NB4 (cell line): Measurements from ENCODE around the gene TFAP2C.
"Not testable (repeated sequence)": the region's sequence is repeated elsewhere in the genome, so short reads cannot be mapped to it uniquely, and the experiment has no call there.

Source experiments
- DNase-seq: peaks from one replicate; pipeline ENCODE4 v3.0.0; 2010; ENCODE audit warnings: low read depth
- H3K4me3 ChIP-seq: one replicate; pipeline ENCODE4 v1.5.1; 2011; ENCODE audit warnings: mild to moderate bottlenecking, low read depth, low read length, moderate library complexity
- MYC ChIP-seq: IDR thresholded peaks from 2 replicates; pipeline ENCODE4 v1.6.1; 2011; ENCODE audit warnings: low read depth, low read length
- POLR2A ChIP-seq: IDR thresholded peaks from 2 replicates; pipeline ENCODE4 v1.6.1; 2011; ENCODE audit warnings: mild to moderate bottlenecking; ENCODE audit not compliant: insufficient read length; ENCODE audit errors: extremely low read depth
- TF ChIP-seq, protein P1 (sequence below): IDR thresholded peaks from 2 replicates; pipeline ENCODE4 v1.6.1; 2011; ENCODE audit warnings: low read depth, low read length
- TF ChIP-seq, protein P2 (sequence below): IDR thresholded peaks from one replicate; pipeline ENCODE4 v1.5.1; 2012; ENCODE audit warnings: low read depth, low read length

The TFAP2C gene

DNA sequence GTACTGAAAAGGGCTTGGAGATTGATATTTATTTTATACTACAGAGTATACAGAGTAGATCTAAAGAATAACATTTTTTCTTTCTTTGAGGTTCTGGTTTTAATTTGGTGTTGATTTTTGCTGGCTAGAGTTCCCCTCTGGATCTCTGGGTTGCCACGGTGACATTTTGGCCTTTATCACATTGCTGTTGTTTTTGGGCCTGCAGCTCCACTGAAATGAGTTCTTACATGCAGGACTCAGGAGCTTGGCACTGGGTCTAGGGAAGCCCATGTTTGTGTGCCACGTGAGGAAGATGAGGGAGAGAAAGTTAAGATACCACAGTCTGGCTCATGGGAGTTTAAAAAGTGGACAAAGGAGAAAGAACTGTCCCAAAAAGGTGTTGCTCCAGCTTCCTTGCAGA is 7.4 kb upstream of the TFAP2C start:
- TF ChIP-seq MYC (no peak), POLR2A (no peak)
- TF ChIP-seq, protein P1, sequence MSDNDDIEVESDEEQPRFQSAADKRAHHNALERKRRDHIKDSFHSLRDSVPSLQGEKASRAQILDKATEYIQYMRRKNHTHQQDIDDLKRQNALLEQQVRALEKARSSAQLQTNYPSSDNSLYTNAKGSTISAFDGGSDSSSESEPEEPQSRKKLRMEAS = no peak
- TF ChIP-seq, protein P2, sequence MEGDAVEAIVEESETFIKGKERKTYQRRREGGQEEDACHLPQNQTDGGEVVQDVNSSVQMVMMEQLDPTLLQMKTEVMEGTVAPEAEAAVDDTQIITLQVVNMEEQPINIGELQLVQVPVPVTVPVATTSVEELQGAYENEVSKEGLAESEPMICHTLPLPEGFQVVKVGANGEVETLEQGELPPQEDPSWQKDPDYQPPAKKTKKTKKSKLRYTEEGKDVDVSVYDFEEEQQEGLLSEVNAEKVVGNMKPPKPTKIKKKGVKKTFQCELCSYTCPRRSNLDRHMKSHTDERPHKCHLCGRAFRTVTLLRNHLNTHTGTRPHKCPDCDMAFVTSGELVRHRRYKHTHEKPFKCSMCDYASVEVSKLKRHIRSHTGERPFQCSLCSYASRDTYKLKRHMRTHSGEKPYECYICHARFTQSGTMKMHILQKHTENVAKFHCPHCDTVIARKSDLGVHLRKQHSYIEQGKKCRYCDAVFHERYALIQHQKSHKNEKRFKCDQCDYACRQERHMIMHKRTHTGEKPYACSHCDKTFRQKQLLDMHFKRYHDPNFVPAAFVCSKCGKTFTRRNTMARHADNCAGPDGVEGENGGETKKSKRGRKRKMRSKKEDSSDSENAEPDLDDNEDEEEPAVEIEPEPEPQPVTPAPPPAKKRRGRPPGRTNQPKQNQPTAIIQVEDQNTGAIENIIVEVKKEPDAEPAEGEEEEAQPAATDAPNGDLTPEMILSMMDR = no peak
- DNase-seq = no peak
- no peak overlapping the region for H3K4me3 ChIP-seq

DNA sequence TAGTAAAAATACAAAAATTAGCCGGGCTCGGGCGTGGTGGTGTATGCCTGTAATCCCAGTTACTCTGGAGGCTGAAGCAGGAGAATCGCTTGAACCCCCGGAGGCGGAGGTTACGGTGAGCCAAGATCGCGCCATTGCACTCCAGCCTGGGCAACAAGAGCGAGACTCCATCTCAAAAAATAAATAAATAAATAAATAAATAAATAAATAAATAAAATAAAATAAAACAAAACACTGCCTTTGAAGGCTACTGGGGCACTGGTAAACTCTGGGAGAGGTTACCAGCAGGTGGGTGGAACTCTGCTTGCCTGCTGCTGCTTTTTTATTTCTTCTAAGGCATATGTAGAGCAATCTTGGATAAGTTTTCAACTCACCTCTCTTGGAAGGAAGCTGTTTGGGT is 5.2 kb upstream of the TFAP2C start:
- DNase-seq, H3K4me3 ChIP-seq: not testable (repeated sequence)

DNA sequence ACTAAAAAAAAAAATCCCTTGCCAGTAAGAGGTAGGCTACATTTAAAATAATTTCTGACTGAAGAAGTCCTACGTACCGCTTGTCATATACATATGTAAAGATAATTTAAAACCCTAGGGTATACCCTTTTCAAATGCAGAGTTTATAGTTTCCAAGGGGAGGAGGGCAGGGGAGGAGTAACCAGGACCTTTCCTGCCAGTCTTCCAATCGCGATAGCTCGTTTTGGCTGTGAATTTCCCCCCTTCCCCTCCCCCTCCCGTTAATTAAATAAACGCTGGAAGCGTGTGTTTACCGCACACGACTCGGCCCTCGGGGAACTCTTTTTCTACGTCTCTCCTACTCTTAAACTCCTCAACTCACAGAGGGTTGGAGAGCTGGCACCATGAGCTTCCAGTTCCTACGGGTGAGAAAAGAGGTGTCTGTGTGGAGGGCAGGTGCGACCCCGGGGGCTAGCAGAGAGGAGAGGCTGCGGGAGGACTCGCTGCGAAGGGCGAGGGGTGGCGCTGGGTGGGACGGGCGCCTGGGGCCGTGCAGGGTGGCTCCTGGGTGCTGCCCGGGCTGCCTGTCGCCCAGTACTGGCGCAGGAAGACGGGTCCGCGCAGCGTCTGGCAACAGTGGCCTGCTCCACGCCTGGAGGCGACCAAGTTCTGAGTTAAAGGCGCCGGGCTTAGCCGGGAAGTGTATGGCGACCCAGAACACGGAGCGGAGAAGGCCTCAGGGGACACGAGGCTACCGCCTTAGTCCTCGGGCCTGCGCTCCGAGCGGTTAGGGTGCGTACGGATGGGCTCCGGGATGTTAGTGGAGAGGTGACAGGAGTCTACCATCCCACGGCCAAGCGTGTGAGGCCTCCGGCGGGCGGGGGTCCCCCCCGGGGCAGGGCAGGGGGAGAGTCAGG is 4.1 kb upstream of the TFAP2C start:
- no peak for DNase-seq
- no peak overlapping the region for H3K4me3 ChIP-seq
- TF ChIP-seq MYC (no peak), POLR2A (no peak)
- TF ChIP-seq, protein P2 = no peak
- TF ChIP-seq, protein P1 = no peak

DNA sequence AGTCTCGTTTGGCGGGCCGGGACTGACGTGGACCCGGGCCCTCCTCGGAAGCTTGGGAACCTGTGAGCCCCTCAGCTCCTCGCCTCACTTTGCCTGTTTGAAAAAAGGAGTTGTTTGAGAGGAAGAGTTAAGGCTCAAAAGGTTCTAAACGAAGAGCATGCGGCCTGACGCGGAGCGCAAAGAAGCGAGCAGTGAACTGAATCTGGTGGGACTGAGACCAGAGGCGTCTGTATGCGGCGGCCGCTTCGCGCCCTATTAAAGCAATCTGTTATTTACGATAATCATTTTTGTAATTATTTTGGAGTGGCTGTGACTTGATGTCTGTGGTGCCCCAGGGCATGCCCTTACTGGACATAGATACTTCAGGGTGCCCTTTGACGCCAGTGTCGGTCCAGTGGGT is 3.3 kb upstream of the TFAP2C start:
- TF ChIP-seq, protein P1 = no peak
- TF ChIP-seq, protein P2 = no peak
- TF ChIP-seq MYC (no peak), POLR2A (no peak)
- DNase-seq = no peak
- H3K4me3 ChIP-seq = no peak overlapping the region

DNA sequence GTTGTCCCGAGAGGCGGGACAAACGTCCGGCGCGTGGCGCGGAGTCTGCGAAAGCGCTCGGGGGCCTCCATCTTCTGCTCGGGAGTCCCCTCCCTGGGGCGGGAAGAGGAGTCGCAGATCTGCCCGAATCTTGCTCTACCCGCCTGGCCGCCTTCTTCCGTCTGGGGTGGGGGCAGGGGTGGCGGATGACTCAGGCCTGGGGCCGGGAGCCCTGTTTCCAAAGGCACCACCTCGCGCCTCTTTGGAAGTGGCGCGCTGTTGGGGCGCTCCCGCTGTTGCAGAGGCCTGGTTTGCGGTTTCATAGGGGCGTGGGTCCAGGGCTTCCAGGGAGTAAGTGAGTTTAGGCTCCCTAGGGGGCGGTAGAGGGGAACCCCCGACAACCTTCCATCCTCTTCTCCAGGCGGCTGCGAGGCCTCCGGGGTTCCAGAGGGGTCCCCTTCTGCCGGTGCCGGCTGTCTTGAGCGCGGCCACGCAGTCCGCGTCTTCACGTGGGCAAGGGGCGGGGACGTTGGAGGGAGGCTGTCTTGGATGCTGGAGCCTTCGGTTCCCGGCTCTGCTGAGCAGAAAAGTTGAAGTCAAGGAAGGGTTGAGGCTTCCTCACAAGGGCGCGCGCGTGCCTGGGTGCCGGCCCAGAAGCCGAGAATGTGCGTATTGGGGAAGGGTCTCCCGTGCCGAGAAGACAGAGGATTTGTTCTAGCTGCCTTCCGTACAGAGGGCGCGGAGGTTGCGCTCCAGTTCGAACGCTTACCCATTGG is 2.6 kb upstream of the TFAP2C start:
- H3K4me3 ChIP-seq = no peak overlapping the region
- TF ChIP-seq, protein P2 = peak; percentile 39
- no peak for TF ChIP-seq POLR2A
- TF ChIP-seq, protein P1 = no peak
- DNase-seq = peak; percentile 67

DNA sequence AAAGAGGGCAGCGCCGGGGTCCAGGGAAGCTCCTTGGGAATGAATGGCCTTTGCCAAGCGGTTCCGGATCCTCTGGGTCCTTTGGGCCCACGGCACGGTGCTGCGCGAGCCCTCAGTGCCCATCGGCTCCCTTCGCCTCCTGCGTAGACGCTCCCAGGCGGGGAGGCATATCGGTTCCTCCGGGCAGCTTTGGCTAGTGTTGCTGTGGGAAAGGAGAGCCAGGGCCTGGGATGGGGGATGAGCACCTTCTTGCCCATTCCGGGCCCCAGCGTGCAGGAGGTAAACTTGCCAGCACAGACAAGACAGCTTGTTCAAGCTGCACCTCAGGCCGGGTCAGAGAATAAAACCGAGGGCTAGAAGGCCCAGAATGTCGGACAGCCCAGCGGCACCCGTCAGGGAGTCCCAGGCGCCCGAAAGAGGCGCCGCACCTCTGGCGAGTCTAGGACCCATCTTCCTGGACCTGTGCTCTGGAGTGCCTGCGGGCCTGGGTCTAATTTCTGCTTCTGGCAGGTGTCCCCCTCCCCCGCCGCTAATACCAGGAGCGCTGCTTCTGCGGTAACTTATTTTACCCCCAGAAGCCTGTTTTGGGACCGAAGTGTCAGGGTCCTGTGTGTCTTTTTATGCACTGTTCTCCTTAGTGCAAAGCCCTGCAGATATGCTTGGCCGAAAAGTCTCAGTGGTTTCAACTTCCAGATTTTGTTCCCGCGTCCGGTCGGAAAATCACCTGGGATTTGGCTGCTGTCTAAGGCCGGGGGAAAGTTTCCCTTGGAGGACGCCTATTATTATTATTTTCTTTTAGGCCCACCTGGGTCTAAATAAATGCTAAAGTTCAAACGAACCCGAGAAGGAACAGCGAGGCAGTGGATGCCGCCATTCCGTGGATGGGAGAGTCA is 1.7 kb upstream of the TFAP2C start:
- H3K4me3 ChIP-seq = no peak overlapping the region
- TF ChIP-seq, protein P1 = no peak
- TF ChIP-seq POLR2A (no peak), MYC (no peak)
- TF ChIP-seq, protein P2 = no peak
- no peak for DNase-seq
